NCI-H2196 treated with DMSO at 0.1 percent for 48 hours (cell line): ENCODE data around the gene KIFBP.

Experiments used
- DNase-seq: peaks from one replicate; lab custom pipeline; 2025; ENCODE audit not compliant: unreplicated experiment; lab: John Stamatoyannopoulos, UW

Gene KIFBP

DNA sequence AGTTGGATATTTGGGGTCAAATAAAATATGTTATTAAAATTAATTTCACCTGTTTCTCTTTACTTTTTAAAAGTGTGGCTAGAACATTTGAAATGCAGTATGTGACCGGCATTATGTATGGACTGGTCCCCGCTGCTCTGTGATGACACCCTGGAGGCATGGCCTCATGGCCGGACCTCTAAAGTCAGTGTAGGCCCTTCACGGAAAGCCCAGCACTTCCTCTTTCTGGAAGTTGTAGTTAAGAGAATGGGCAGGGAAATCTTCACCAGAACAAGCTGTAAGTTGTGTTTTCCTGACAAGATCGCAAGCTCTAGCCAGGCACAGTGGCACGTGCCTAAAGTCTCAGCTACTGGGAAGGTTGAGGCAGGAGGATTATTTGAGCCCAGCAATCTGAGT lies 61.0 kb downstream of the KIFBP start:
- no peak for DNase-seq

DNA sequence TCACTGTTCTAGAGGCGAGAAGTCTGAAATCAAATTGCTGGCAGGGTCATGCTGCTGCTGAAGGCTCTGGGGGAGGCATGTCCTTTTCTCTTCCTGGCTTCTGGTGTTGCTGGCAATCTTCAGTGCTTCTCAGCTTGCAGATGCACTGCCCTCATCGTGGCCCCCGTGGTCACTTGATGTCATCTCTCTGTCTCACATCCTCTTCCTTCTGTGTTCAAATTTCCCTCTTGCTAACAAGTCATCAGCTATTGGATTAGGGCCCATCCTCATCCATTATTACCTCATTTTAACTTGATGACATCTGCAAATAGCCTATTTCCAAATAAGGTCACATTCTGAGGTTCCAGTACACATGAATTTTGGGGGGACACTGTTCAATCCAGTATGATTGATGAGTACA lies 62.7 kb downstream of the KIFBP start:
- no peak for DNase-seq

DNA sequence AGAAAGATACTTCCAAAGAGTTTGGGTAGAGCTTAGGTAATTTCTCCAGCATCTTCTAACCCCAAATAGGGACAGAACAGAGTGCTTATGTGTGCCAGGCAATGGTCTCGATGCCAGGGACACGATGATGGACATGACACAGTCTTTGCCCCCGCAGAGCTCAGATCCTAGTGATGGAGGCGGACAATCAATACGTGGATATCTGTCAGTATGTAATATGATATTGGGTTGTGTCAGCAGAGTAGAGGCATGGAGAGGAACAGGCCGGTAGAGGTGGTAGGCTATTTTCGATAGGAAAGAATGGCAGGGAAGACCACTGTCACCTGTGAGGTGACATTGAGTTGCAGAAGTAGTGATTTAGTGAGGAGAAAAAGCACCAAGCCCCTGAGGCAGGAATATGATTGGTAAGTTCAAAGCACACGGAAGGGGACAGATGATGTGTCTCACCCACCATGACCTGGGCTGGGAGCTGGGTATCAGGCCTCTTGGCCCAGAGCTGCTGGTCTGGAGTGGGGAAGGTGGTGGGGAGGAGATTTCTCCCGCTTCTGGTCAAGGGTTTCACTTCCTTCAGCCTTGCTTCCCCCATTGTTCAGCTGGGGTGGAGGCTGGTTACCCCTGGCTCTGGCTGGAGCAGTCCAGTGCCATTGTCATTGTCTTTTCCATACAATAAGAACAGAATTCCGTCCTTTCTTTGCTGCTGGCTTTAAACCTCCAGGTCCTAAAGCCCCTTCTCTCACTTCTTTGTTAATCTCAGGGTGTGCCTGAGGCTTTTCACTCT lies 63.3 kb downstream of the KIFBP start:
- DNase-seq = no peak

DNA sequence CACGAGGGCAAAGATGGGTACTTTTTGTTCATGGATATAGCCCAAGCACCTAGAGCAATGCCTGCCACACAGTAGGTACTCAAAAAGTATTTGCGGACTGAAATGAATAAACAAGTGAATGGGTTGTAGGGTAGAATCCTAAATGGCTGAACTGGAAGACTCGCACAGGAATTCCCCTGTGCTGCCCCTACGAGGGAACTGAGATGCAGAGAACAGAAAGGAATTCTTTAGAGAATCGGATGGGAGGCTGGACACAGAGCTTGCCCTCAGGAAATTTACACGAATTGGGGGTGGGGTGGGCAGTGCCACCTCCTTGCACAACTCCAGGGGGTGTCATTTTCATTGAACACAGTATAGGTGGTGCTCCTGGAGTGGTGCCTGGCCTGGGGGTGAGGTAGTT lies 64.1 kb downstream of the KIFBP start:
- DNase-seq = no peak

- no peak for DNase-seq
Measured at GRCh38 chr10:69055241-69055640, 66.6 kb downstream of the KIFBP start.

- DNase-seq = no peak
Measured at GRCh38 chr10:69056129-69056528, 67.5 kb downstream of the KIFBP start.

GRCh38 chr10:69056536-69057260 lies 68.1 kb downstream of the KIFBP start:
- no peak for DNase-seq

GRCh38 chr10:69057261-69057950 lies 68.8 kb downstream of the KIFBP start:
- DNase-seq = no peak

- no peak for DNase-seq
Measured at GRCh38 chr10:69057951-69058297, 69.3 kb downstream of the KIFBP start.

DNA sequence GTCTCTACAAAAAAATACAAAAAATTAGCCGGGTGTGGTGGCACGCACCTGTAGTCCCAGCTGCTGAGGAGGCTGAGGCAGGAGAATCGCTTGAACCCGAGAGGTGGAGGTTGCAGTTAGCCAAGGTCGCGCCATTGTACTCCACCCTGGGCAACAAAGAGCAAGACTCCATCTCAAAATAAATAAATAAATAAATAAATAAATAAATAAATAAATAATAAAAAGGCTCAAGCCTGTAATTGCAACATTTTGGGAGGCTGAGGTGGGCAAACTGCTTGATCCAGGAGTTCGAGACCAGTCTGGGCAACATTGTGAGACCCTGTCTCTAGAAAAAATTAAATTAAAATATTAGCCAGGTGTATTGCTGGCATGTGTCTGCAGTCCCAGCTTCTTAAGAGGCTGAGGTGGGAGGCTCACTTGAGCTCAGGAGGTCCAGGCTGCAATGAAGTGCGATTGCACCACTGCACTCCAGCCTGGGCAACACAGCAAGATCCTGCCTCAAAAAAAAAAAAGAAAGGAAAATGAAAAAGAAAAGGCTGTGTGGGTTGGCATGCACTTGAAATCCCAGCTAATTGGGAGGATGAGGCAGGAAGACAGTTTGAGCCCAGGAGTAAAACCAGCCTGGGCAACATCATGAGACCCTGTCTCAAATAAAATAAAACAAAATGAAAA lies 71.7 kb downstream of the KIFBP start:
- DNase-seq = no peak

GRCh38 chr10:69061305-69062161 lies 72.9 kb downstream of the KIFBP start:
- DNase-seq = no peak

DNA sequence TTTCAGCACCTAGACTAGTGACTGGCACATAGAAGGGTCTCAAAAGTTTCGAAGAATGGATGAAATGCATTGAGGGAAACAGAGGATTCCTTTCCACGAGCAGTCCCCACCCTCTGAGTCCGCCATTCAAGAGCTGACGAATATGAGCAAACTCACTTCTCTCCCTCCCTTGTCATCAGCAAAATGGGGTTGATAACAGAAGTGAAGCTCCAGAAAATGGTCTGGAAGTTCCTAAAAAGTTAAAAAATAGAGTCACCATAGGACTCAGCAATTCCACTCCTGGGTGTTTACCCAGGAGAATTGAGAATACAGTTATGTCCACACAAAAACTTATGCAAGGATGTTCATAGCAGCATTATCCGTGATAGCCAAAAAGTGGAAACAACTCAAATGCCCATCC lies 74.3 kb downstream of the KIFBP start:
- DNase-seq = no peak

- no peak for DNase-seq
Measured at GRCh38 chr10:69064762-69065328, 76.2 kb downstream of the KIFBP start.

DNA sequence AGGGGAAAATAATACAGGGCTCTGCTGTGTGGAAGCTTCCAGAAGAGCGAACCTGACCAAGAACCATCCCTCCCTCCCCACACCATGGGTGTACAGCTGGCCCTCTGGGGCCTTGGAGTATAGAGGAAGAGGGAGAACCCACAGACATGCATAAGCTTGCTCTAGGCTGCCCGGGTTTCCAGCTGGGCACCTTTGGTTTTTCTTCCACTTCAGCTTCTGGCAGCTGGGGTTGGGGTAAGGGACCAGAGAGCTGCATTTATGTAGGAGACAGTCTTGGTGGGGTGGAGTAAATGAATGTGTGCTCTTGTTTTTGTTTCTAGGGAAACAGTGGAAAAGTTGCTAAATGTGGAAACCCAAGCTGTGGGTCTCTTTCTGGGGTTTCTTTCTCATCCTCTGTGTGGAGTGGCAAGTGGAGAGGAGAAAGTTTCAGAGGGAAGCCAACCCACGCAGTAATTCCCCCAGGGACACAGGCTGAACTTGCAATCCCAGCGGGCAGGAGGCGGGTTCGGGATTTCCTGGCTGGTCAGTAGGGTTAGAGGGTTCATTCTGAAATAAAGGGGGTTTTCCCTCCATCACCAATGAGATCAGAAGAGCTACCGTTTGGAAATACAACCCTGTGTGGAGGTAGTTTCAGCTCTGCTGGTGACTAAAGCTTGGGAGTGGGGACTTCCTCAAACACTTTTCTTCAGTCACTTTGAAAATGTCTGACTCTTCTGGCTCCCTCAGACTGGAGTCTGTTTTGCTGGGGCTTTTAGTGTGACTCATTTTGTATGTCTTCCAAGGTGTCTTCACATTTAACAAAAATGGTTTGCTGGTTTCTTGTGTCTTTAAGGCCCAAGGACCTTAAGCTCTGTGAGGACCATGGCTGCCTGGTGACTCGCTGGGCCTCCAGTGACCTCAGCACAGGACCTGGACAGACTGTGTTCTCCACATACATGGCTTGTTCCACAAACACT lies 77.1 kb downstream of the KIFBP start:
- DNase-seq = no peak
